Measurements from ENCODE around the gene MYL12A. TPM values are rescaled to one million over a fixed set of nuclear protein-coding genes. Genes with fewer than 3 reads are reported as not detected.

The MYL12A gene
- total RNA-seq, 1 experiment from 2014 or later = 314 TPM

DNA sequence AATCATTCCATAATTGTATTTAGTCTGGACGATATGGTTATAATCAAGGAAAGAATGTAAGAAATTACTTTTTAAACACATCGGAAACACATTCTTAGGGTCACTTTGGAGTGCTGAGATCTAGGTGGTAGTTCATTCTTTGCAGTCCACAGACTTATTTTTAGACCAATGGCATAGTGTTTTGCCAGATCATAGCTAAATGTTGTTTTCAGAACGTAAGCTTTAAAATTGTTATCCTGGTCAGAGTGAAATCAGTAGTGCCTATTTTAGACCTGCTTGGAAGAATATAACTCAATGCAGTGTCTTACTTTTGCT is 4.3 kb downstream of the MYL12A start:
- Histone ChIP-seq H3K4me1 (ENCODE audit: control insufficient read depth in 1 of 2, insufficient read depth in 2 of 2, low read length in 2 of 2) (peaks cover 29 to 37% of the 10 kb centered on the region in 2 experiments), H3K27ac (ENCODE audit: low read depth, low read length) (no peak overlapping the region), H2AFZ (ENCODE audit: low read depth, low read length, poor library complexity, severe bottlenecking) (no peak overlapping the region), H3K4me3 (replicated peaks in 1 of 2; ENCODE audit: low read depth in 1 of 2, low read length in 2 of 2) (no peak overlapping the region), H3K36me3 (ENCODE audit: control insufficient read depth in 1 of 2, insufficient read depth in 2 of 2, low read length in 2 of 2) (peaks cover 33 to 51% of the 10 kb centered on the region in 2 experiments; a peak in 3 of 4 replicates), H4K20me1 (ENCODE audit: insufficient read depth) (peaks cover 7% of the 10 kb centered on the region; the same call in 1 of the 2 replicates), H3K9me3 (ENCODE audit: control insufficient read depth in 1 of 2, insufficient read depth in 1 of 2, low read depth in 1 of 2, low read length in 2 of 2) (no peaks in the 10 kb centered on the region), H3K4me2 (ENCODE audit: low read length) (peak overlapping the region; percentile 71; the same call in 1 of the 2 replicates), H3K27me3 (ENCODE audit: insufficient read depth, low read length) (no peaks in the 10 kb centered on the region), H3K9ac (ENCODE audit: low read length) (no peak overlapping the region), H3K79me2 (ENCODE audit: insufficient read depth, low read length) (peaks cover 71% of the 10 kb centered on the region), H3K9me2 (ENCODE audit: insufficient read depth) (no peaks in the 10 kb centered on the region)
- no peak for DNase-seq (ENCODE audit: low read depth, low spot score)
- TF ChIP-seq SRF (IDR thresholded peaks at IDR 0.05; ENCODE audit: low read depth) = no peak
- no peak for TF ChIP-seq EZH2phosphoT487 (IDR thresholded peaks at IDR 0.05; ENCODE audit: borderline replicate concordance)
- TF ChIP-seq YY1 (IDR thresholded peaks at IDR 0.05; ENCODE audit: extremely low read depth, insufficient replicate concordance, low read depth, low read length) = no peak
- no peak for TF ChIP-seq SIN3A (IDR thresholded peaks at IDR 0.05; ENCODE audit: low read depth)
- no peak for TF ChIP-seq SP1 (IDR thresholded peaks at IDR 0.05; ENCODE audit: low read depth)
- TF ChIP-seq REST (IDR thresholded peaks at IDR 0.05; ENCODE audit: low read depth) = no peak
- TF ChIP-seq POLR2AphosphoS5 (IDR thresholded peaks at IDR 0.05; ENCODE audit: low read depth, low read length) = 0 out of 2 replicates have a peak, but pooled peaks have one; percentile 13
- no peak for TF ChIP-seq ZBTB33 (IDR thresholded peaks at IDR 0.05; ENCODE audit: extremely low read depth, insufficient replicate concordance, low read length)
- no peak for TF ChIP-seq CEBPB (IDR thresholded peaks at IDR 0.05; ENCODE audit: low read depth)
- ATAC-seq = no peak
- ChIA-PET RAD21 (ENCODE audit: low non-redundant PET in 1 of 2, low total read pairs in 2 of 2, uncharacterized antibody in 2 of 2, unreplicated experiment in 2 of 2) (no interaction called here), CTCF (no interaction called here), POLR2A (interaction anchor here (3.4 kb wide), 1 partner anchor 9 kb away, joined by 20 read pairs; the partner anchor contains the start of gene MYL12B)
- intact Hi-C loops (cut with micrococcal nuclease) = no loop called here
- no TSS peak for BruUV-seq (replicated peaks)

Measured in HCT116 (cell line).